K562 (cell line): ENCODE measurements around the gene TMED7.

ENCODE experiments used
- ETS2 ChIP-seq: IDR thresholded peaks from 2 replicates; pipeline ENCODE4 v1.6.1; 2016; ENCODE audit warnings: borderline replicate concordance, missing genetic modification characterization, mild to moderate bottlenecking, moderate library complexity, missing compliant biosample characterization; ENCODE audit not compliant: poor library complexity, severe bottlenecking
- FOXJ2 ChIP-seq: fragments of 200-800 bp; sonication (Bioruptor generic); IDR thresholded peaks from 2 replicates; pipeline ENCODE4 v1.6.1; 2016; ENCODE audit warnings: missing genetic modification characterization, missing compliant biosample characterization
- NR2C1 ChIP-seq, 2 experiments: fragments of 450-650 bp; IDR thresholded peaks; 2 replicates each; pipeline ENCODE4 v1.6.1; 2017; ENCODE audit warnings: mild to moderate bottlenecking in 2 of 2, antibody characterized with exemption in 1 of 2, inconsistent platforms in 1 of 2, missing compliant biosample characterization in 1 of 2, missing genetic modification characterization in 1 of 2
- SPI1 ChIP-seq: IDR thresholded peaks from 2 replicates; pipeline ENCODE4 v1.6.1; 2011; ENCODE audit warnings: low read depth, low read length, control low read depth, borderline replicate concordance
- ZNF121 ChIP-seq: sonication (generic); formaldehyde crosslinking; conservative IDR thresholded peaks from 2 replicates; pipeline ENCODE4 v1.8.0; 2022; ENCODE audit warnings: missing genetic modification reagents
- TF ChIP-seq, protein P1 (sequence below), 3 experiments: IDR thresholded peaks in 2 of 3; conservative IDR thresholded peaks in 1 of 3; 2 replicates each; pipeline ENCODE4 v1.5.1; 2011 to 2012; ENCODE audit warnings: low read length in 3 of 3, mild to moderate bottlenecking in 3 of 3, control low read depth in 2 of 3, improper control_type of control experiment in 1 of 3, inconsistent platforms in 1 of 3, low read depth in 1 of 3, mixed read lengths in 1 of 3, moderate library complexity in 1 of 3; ENCODE audit not compliant: insufficient read depth in 2 of 3
- TF ChIP-seq, protein P2 (sequence below): fragments of 150-350 bp; conservative IDR thresholded peaks from 2 replicates; pipeline ENCODE4 v1.6.1; 2014; ENCODE audit warnings: low read length
- TF ChIP-seq, protein P3 (sequence below): sonication (generic); formaldehyde crosslinking; IDR thresholded peaks from 2 replicates; pipeline ENCODE4 v1.4.0; 2020; ENCODE audit warnings: mild to moderate bottlenecking, missing genetic modification reagents

DNA sequence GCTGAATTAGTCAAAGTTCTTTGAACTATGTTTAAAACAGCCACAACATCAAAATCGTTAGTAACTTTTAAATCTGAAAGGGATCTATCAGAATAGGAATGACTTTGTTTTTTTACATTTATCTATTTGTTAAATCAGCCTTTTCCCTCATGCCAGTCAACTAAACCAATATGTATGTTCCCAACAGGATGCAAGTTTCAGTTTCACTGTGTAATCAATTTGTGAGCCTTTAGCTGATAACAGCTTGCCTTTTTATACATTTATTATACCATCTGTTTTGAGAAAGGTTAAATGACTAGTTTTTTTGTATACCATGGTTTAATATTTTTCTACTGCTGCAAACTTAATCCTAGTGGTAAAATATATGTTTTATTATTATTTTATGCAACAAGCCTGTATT, 8.9 kb downstream of the TMED7 start:
- TF ChIP-seq ETS2 (tag), result no peak
- TF ChIP-seq ZNF121, result no peak
- TF ChIP-seq, protein P1, sequence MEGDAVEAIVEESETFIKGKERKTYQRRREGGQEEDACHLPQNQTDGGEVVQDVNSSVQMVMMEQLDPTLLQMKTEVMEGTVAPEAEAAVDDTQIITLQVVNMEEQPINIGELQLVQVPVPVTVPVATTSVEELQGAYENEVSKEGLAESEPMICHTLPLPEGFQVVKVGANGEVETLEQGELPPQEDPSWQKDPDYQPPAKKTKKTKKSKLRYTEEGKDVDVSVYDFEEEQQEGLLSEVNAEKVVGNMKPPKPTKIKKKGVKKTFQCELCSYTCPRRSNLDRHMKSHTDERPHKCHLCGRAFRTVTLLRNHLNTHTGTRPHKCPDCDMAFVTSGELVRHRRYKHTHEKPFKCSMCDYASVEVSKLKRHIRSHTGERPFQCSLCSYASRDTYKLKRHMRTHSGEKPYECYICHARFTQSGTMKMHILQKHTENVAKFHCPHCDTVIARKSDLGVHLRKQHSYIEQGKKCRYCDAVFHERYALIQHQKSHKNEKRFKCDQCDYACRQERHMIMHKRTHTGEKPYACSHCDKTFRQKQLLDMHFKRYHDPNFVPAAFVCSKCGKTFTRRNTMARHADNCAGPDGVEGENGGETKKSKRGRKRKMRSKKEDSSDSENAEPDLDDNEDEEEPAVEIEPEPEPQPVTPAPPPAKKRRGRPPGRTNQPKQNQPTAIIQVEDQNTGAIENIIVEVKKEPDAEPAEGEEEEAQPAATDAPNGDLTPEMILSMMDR (IDR thresholded peaks at IDR 0.05 in 2 of 3, conservative IDR thresholded peaks at IDR 0.05 in 1 of 3; ENCODE audit: insufficient read depth in 2 of 3, low read depth in 1 of 3, low read length in 3 of 3), result no peak
- TF ChIP-seq, protein P2, sequence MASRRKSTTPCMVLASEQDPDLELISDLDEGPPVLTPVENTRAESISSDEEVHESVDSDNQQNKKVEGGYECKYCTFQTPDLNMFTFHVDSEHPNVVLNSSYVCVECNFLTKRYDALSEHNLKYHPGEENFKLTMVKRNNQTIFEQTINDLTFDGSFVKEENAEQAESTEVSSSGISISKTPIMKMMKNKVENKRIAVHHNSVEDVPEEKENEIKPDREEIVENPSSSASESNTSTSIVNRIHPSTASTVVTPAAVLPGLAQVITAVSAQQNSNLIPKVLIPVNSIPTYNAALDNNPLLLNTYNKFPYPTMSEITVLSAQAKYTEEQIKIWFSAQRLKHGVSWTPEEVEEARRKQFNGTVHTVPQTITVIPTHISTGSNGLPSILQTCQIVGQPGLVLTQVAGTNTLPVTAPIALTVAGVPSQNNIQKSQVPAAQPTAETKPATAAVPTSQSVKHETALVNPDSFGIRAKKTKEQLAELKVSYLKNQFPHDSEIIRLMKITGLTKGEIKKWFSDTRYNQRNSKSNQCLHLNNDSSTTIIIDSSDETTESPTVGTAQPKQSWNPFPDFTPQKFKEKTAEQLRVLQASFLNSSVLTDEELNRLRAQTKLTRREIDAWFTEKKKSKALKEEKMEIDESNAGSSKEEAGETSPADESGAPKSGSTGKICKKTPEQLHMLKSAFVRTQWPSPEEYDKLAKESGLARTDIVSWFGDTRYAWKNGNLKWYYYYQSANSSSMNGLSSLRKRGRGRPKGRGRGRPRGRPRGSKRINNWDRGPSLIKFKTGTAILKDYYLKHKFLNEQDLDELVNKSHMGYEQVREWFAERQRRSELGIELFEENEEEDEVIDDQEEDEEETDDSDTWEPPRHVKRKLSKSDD, result no peak
- TF ChIP-seq NR2C1 (IDR thresholded peaks at IDR 0.05), result no peak
- no peak for TF ChIP-seq NR2C1 (tag; IDR thresholded peaks at IDR 0.05)
- TF ChIP-seq FOXJ2, result no peak
- no peak for TF ChIP-seq SPI1
- TF ChIP-seq, protein P3, sequence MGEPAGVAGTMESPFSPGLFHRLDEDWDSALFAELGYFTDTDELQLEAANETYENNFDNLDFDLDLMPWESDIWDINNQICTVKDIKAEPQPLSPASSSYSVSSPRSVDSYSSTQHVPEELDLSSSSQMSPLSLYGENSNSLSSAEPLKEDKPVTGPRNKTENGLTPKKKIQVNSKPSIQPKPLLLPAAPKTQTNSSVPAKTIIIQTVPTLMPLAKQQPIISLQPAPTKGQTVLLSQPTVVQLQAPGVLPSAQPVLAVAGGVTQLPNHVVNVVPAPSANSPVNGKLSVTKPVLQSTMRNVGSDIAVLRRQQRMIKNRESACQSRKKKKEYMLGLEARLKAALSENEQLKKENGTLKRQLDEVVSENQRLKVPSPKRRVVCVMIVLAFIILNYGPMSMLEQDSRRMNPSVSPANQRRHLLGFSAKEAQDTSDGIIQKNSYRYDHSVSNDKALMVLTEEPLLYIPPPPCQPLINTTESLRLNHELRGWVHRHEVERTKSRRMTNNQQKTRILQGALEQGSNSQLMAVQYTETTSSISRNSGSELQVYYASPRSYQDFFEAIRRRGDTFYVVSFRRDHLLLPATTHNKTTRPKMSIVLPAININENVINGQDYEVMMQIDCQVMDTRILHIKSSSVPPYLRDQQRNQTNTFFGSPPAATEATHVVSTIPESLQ (CRISPR knock-in tag), result no peak
